Measurements from ENCODE around the gene DLG2.
"Not testable (repeated sequence)": the region's sequence is repeated elsewhere in the genome, so short reads cannot be mapped to it uniquely, and the experiment has no call there.

Gene DLG2

DNA sequence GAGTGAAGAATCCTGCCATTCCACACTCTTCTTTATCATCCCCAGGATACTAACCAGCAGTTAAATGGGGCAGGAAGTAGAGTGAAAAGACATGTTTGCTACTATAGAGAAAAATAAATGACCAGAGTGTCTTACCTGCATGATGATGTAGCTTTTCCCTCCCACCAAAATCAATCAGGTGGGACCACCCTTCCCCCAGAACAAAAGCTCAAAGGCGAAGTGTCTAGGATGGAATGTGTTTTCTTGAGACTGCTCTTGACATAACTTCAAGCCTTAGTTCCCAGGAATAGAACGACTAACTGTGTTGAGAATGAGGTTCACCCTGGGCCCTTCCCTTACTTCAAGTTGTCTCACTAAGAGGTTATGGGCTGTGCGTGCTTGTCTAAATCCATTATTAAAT is 2001.8 kb downstream of the DLG2 start:
- no peak for DNase-seq (ENCODE audit: low read depth)
- no peak overlapping the region for H3K4me3 ChIP-seq (ENCODE audit: low read depth, low read length)

DNA sequence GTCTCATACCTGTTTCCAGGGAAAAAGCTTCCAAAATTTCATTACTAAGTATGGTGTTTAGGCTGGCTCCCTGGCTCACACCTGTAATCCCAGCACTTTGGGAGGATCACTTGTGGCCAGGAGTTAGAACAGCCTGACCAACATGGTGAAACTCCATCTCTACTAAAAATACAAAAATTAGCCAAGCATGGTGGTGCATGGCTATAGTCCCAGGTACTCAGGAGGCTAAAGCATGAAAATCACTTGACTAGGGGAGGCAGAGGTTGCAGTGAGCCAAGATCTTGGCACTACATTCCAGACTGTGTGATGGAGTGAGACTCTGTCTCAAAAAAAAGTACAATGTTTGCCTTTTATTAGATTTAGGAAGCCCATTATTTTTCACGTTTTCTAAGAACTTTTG is 2009.5 kb downstream of the DLG2 start:
- H3K4me3 ChIP-seq (ENCODE audit: low read depth, low read length), result no peak overlapping the region
- no peak for DNase-seq (ENCODE audit: low read depth)

DNA sequence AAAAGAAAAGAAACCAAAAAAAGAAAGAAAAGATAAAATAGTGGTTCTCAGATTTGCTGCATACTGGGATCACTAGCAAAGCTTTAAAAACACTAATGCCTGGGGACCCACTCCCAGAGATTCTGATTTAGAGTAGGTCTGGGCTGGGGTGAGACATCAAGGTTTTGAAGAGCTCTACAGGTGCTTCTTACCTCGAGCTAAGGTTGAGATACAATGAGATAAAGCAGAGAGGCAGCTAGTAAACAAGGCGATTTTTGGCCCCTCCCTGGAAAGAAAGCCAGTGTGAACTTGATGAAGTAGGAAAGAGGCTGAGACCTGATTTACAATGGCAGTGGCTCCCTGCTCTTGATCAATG is 2013.4 kb downstream of the DLG2 start:
- H3K4me3 ChIP-seq (ENCODE audit: low read depth, low read length), result no peak overlapping the region
- DNase-seq (ENCODE audit: low read depth), result no peak

DNA sequence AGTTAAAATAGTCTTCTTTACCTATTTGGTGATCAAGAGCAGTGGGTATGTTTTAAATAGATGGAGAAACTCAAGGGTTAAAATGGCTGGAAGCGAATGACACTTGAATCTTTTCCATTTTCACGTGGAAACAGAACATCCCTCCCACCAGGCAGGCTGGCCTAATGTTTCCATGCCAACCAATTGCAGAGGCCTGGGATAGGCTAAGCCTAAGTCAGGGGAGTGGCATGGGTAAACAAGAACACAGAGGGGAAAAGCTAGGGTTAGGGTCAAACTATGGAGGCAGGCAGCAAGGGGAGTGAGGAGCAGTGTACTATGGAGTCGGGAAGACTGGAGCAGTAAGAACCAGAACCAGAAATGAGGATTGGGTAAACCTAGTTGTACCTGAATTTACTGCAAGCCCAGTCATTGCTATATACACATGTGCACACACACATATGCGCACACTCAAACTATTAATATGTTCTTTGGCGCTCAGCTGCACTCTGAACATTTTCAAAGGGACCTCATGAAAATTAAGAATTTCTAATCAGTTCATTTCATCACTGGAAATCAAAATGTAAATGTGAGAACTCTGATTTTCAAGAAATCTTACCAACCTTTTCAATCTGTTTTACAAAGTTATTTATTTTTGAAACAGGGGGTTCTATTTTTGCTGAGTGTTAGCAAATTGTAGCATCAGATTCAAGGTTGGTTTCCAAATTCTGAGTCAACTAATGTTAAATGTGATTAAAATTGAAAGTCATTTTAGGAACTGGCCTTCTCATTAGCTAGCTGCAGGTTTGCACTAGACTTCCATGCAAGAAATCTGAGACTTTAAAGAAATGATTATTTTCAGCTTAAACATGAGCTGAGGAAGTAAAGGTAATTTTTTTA is 2014.0 kb downstream of the DLG2 start:
- no peak for DNase-seq (ENCODE audit: low read depth)
- H3K4me3 ChIP-seq (ENCODE audit: low read depth, low read length), result no peak overlapping the region

DNA sequence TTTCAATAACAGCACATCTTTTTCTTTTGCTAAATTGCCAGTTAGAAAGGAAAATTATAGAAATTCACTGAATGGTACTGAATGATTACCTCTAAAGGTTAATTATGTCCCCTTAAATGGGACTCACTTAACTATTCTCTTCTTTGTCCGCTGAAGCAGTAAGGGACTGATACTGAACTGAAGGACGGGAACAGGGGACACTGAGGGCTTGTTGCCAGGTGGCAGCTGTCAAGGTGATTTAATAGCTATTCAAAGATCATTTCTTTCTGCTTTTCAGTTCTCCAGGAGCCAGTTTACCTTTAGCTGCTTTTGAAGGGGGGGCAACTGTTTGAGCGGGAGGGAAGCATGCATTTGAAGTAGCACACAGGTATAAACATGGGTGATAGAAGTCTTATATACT is 2015.5 kb downstream of the DLG2 start:
- DNase-seq (ENCODE audit: low read depth), result no peak

GRCh38 chr11:83611031-83611430 is 2016.1 kb downstream of the DLG2 start:
- no peak for DNase-seq (ENCODE audit: low read depth)
- H3K4me3 ChIP-seq (ENCODE audit: low read depth, low read length), result no peak overlapping the region

More for the DNA sequence above, 2015.5 kb downstream of the DLG2 start:
- H3K4me3 ChIP-seq (ENCODE audit: low read depth, low read length), result no peak overlapping the region

- DNase-seq (ENCODE audit: low read depth), result no peak
Observed at GRCh38 chr11:83609191-83609590, 2018.0 kb downstream of the DLG2 start.

DNA sequence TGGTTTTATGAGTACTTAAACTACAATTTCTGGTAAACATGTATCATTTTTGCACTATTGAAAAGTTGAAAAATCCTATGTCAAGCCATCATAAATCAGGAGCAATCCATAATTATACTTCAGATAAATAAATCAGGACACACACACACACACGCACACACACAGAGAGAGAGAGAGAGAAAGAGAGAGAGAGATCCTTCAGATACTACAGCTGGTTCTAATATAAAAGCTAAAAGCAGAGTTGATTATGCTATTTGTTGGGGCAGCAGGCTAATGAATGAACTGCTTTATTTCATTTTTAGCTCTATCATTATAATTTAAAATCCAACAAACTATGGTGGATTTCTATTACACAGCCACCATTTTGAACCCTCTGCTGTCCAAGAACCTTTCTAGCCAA is 2018.6 kb downstream of the DLG2 start:
- DNase-seq (ENCODE audit: low read depth), result no peak
- H3K4me3 ChIP-seq (ENCODE audit: low read depth, low read length), result no peak overlapping the region

More at GRCh38 chr11:83609191-83609590, 2018.0 kb downstream of the DLG2 start:
- H3K4me3 ChIP-seq (ENCODE audit: low read depth, low read length), result no peak overlapping the region

DNA sequence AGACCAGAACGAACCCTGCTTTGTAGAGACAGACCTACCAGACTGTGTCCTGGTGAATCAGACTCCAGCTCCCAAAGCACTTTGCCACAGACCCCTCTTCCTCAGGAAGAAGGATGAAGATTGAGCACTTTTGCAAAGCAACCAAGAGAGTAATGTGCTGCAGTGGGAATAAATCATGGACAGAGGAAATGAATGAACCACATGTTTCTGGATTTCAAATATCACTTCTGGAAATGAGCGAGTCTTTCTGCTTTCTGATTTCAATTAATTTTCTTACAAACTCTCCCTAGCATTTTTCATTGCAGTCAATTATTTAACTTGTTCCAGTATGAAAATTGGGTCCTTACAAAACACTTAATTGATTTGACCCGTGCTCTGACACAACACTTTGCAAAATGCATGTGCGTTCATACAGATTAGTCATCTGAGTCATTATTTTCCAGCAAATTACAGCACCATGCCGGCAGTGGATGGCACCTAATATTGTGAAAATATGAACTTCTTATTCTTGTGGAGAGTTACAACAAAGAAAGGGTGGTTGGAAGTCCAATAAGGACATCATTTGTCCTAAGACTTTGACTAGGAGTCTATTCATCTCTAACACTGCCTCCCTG is 2025.1 kb downstream of the DLG2 start:
- H3K4me3 ChIP-seq (ENCODE audit: low read depth, low read length), result no peak overlapping the region
- no peak for DNase-seq (ENCODE audit: low read depth)

DNA sequence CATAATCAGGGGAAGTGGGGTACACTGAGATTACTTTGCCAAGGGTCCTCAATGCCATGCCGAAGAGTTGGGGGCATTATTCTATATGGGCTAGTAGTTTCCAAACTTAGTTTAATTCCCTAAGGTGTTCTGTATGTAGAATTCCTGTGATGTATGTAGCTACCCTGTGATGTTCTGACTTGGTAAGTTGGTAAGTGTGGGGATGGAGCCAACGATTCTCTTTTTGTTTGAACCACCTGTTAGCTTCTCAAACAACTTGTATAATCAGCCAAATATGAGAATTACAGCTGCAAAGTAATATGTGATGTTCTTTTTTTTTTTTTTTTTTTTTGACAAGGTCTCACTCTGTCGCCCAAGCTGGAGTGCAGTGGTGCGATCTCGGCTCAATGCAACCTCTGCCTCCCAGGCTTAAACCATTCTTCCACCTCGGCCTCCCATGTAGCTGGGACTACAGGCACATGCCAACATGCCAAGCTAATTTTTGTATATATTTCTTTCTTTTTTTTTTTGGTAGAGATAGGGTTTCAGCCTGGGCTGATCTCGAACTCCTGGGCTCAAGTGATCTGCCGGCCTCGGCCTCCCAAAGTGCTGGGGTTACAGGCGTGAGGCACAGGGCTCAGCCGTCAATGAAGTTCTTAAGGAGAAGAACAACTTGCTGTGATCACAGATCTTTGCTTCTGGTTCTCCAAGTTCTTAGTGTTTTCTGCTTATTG is 2025.8 kb downstream of the DLG2 start:
- no peak for DNase-seq (ENCODE audit: low read depth)
- H3K4me3 ChIP-seq (ENCODE audit: low read depth, low read length), result no peak overlapping the region

DNA sequence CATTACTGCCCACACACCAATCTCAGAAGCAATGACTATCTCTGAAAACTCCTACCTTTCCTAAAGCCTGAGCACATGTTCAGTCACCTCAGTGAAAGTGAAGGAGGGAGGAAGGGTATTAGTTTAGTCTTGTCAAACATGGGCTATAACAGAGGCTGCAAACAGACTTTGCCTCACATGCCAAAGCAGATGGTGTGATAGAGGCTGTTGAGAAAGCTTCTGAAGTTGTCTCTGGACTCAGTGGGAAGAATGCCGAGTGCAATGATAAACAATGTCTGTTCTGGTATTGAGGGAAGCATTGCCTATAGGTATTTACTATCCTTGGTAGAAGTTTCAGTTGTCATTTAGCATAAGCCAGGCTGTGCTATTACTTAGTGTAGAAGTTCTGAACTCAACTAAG is 2026.5 kb downstream of the DLG2 start:
- DNase-seq (ENCODE audit: low read depth), result no peak
- no peak overlapping the region for H3K4me3 ChIP-seq (ENCODE audit: low read depth, low read length)

DNA sequence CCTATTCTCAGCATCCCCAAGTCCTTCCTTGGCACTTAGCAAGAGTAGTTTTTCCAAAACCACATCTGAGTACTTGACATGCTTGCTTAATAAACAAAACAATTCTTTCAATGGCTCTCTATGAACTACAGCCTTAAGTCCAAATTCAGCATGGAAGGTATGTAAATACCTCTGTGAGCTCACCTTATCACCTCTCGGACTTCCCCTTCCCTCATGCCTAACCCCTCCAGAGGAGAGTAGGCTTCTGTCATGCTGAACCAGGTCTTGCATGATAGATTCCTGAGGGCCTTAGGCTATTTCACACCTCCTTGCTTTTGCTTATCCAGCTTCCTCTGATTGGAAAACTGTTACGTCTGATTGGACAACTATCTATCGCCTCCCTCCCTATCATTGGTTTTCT is 2028.1 kb downstream of the DLG2 start:
- no peak overlapping the region for H3K4me3 ChIP-seq (ENCODE audit: low read depth, low read length)
- DNase-seq (ENCODE audit: low read depth), result no peak

DNA sequence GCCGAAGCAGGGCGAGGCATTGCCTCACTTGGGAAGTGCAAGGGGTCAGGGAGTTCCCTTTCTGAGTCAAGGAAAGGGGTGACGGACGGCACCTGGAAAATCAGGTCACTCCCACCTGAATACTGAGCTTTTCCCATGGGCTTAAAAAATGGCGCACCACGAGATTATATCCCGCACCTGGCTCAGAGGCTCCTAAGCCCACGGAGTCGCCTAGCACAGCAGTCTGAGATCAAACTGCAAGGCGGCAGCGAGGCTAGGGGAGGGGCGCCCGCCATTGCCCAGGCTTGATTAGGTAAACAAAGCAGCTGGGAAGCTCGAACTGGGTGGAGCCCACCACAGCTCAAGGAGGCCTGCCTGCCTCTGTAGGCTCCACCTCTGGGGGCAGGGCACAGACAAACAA is 2039.3 kb downstream of the DLG2 start:
- not testable (repeated sequence) for DNase-seq (ENCODE audit: low read depth); H3K4me3 ChIP-seq (ENCODE audit: low read depth, low read length)

- no peak overlapping the region for H3K4me3 ChIP-seq (ENCODE audit: low read depth, low read length)
- peak; percentile 19 for DNase-seq (ENCODE audit: low read depth)
Observed at GRCh38 chr11:83583757-83584366, 2043.3 kb downstream of the DLG2 start.

GRCh38 chr11:83574519-83574918 is 2052.6 kb downstream of the DLG2 start:
- no peak overlapping the region for H3K4me3 ChIP-seq (ENCODE audit: low read depth, low read length)
- peak; percentile 33 for DNase-seq (ENCODE audit: low read depth)

GRCh38 chr11:83572581-83573496 is 2054.3 kb downstream of the DLG2 start:
- H3K4me3 ChIP-seq (ENCODE audit: low read depth, low read length), result no peak overlapping the region
- peak; percentile 13 for DNase-seq (ENCODE audit: low read depth)

DNA sequence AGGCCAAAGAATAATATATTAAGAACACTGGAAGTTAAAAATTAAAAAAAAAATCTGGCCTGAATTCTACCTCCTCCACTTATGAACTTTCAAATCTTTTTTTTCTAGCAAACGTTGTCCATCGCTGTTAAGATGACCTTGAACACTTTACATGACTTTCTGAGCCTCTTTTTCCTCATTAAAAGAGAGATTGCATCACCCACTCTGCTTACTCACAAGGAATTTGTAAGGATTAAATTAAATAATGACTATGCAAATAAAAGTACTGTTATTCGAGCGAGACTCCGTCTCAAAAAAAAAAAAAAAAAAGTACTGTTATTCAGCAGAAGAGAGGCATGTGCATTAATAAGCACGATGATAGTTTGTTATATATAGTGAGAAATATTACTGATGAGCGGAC is 2055.8 kb downstream of the DLG2 start:
- H3K4me3 ChIP-seq (ENCODE audit: low read depth, low read length), result no peak overlapping the region
- DNase-seq (ENCODE audit: low read depth), result peak; percentile 19

GRCh38 chr11:83569134-83569805 is 2057.9 kb downstream of the DLG2 start:
- H3K4me3 ChIP-seq (ENCODE audit: low read depth, low read length), result no peak overlapping the region
- no peak for DNase-seq (ENCODE audit: low read depth)

GRCh38 chr11:83568516-83568915 is 2058.6 kb downstream of the DLG2 start:
- H3K4me3 ChIP-seq (ENCODE audit: low read depth, low read length), result no peak overlapping the region
- no peak for DNase-seq (ENCODE audit: low read depth)
